HCT116 (cell line): Measurements from ENCODE around the gene RGCC. TPM values are rescaled to one million over a fixed set of nuclear protein-coding genes. Genes with fewer than 3 reads are reported as not detected.

Source experiments
- ATAC-seq: fragments of 200-7000 bp; cut with Tn5 transposase; 2 replicates; pipeline ENCODE4 v1.9.1; 2020; ENCODE audit warnings: mild to moderate bottlenecking, moderate library complexity
- BruUV-seq: library from RNA; stranded (reverse); fragments of 400-500 nt; replicated peaks from 2 replicates; lab custom pipeline; 2021; lab: Mats Ljungman, UMichigan
- CTCF ChIA-PET: fragments of 300-600 bp; sonication (Branson Sonifier 250); formaldehyde crosslinking; loops from one replicate; lab custom pipeline; 2021; ENCODE audit warnings: antibody characterized with exemption; lab: Charles Lee
- POLR2A ChIA-PET: fragments of 300-600, 350-600 bp; sonication (Branson Sonifier 250); formaldehyde crosslinking; loops from one replicate; lab custom pipeline; 2021; ENCODE audit warnings: antibody characterized with exemption; lab: Charles Lee
- RAD21 ChIA-PET, 2 experiments: fragments of 300-600 bp; sonication (Branson Sonifier 250); formaldehyde crosslinking; loops; one replicate each; lab custom pipeline; 2023; ENCODE audit warnings: low total read pairs in 2 of 2; ENCODE audit not compliant: uncharacterized antibody in 2 of 2, unreplicated experiment in 2 of 2, low non-redundant PET in 1 of 2; lab: Charles Lee
- DNase-seq: peaks from one replicate; pipeline ENCODE4 v3.0.0-alpha.2; 2010; ENCODE audit warnings: low read depth, low spot score
- H2AFZ ChIP-seq: fragments of 200-600 bp; shearing (Covaris generic), sonication (generic); 2 replicates; pipeline ENCODE4 v1.6.1; 2017; ENCODE audit warnings: low read depth, mixed run types, mixed read lengths, antibody characterized with exemption, low read length; ENCODE audit not compliant: poor library complexity, severe bottlenecking
- H3K27ac ChIP-seq: 2 replicates; pipeline ENCODE4 v1.5.1; 2012; ENCODE audit warnings: low read depth, low read length
- H3K27me3 ChIP-seq: fragments of 200-600 bp; sonication (generic); 2 replicates; pipeline ENCODE4 v1.6.1; 2016; ENCODE audit warnings: mixed run types, low read length, mixed read lengths; ENCODE audit not compliant: insufficient read depth
- H3K36me3 ChIP-seq, 2 experiments: fragments of 200-500 bp in 1 of 2; fragments of 200-600 bp in 1 of 2; sonication (Bioruptor generic) in 1 of 2; sonication (generic) in 1 of 2; 2 replicates each; pipeline versions ENCODE4 v1.5.1 to v1.6.1; 2014 to 2016; ENCODE audit warnings: low read length in 2 of 2, inconsistent platforms in 1 of 2, mixed read lengths in 1 of 2, mixed run types in 1 of 2; ENCODE audit not compliant: insufficient read depth in 2 of 2, control insufficient read depth in 1 of 2
- H3K4me1 ChIP-seq, 2 experiments: fragments of 200-600 bp in 1 of 2; sonication (generic) in 1 of 2; 2 replicates each; pipeline versions ENCODE4 v1.5.1 to v1.6.1; 2012 to 2017; ENCODE audit warnings: low read length in 2 of 2, inconsistent platforms in 1 of 2, mild to moderate bottlenecking in 1 of 2, mixed read lengths in 1 of 2, mixed run types in 1 of 2, moderate library complexity in 1 of 2; ENCODE audit not compliant: insufficient read depth in 2 of 2, control insufficient read depth in 1 of 2
- H3K4me2 ChIP-seq: fragments of 200-600 bp; sonication (generic); 2 replicates; pipeline ENCODE4 v1.6.1; 2017; ENCODE audit warnings: mixed run types, low read length, mixed read lengths
- H3K4me3 ChIP-seq, 2 experiments: fragments of 200-600 bp in 1 of 2; sonication (generic) in 1 of 2; replicated peaks in 1 of 2; 2 replicates each; pipeline ENCODE4 v1.5.1; 2011 to 2016; ENCODE audit warnings: low read length in 2 of 2, control low read depth in 1 of 2, low read depth in 1 of 2, mild to moderate bottlenecking in 1 of 2, mixed read lengths in 1 of 2, mixed run types in 1 of 2
- H3K79me2 ChIP-seq: fragments of 200-600 bp; sonication (generic); 2 replicates; pipeline ENCODE4 v1.6.1; 2017; ENCODE audit warnings: mild to moderate bottlenecking, mixed run types, low read length, moderate library complexity, mixed read lengths; ENCODE audit not compliant: insufficient read depth
- H3K9ac ChIP-seq: fragments of 200-600 bp; sonication (generic); 2 replicates; pipeline ENCODE4 v1.6.1; 2016; ENCODE audit warnings: low read length, mixed read lengths
- H3K9me2 ChIP-seq: fragments of 200-600 bp; sonication (generic), shearing (Covaris generic); 2 replicates; pipeline ENCODE4 v1.6.1; 2017; ENCODE audit warnings: mixed run types, mild to moderate bottlenecking, moderate library complexity; ENCODE audit not compliant: insufficient read depth
- H3K9me3 ChIP-seq, 2 experiments: fragments of 200-500 bp in 1 of 2; fragments of 200-600 bp in 1 of 2; sonication (Bioruptor generic) in 1 of 2; sonication (generic) in 1 of 2; 2 replicates each; pipeline ENCODE4 v1.6.1; 2014 to 2017; ENCODE audit warnings: low read length in 2 of 2, mixed read lengths in 2 of 2, inconsistent platforms in 1 of 2, low read depth in 1 of 2, mild to moderate bottlenecking in 1 of 2, mixed run types in 1 of 2, moderate library complexity in 1 of 2; ENCODE audit not compliant: control insufficient read depth in 1 of 2, insufficient read depth in 1 of 2
- H4K20me1 ChIP-seq: fragments of 200-600 bp; sonication (generic), shearing (Covaris generic); 2 replicates; pipeline ENCODE4 v1.6.1; 2017; ENCODE audit warnings: mixed run types, mild to moderate bottlenecking, moderate library complexity; ENCODE audit not compliant: insufficient read depth
- CBX3 ChIP-seq: IDR thresholded peaks from 2 replicates; pipeline ENCODE4 v1.6.1; 2012; ENCODE audit warnings: low read depth
- CEBPB ChIP-seq: IDR thresholded peaks from 2 replicates; pipeline ENCODE4 v1.6.1; 2012; ENCODE audit warnings: low read depth
- EGR1 ChIP-seq: IDR thresholded peaks from 2 replicates; pipeline ENCODE4 v1.6.1; 2012; ENCODE audit warnings: low read depth
- EZH2phosphoT487 ChIP-seq: fragments of 200-600 bp; IDR thresholded peaks from 2 replicates; pipeline ENCODE4 v1.6.1; 2018; ENCODE audit warnings: antibody characterized with exemption, borderline replicate concordance
- JUND ChIP-seq: IDR thresholded peaks from 2 replicates; pipeline ENCODE4 v1.6.1; 2012
- POLR2A ChIP-seq: IDR thresholded peaks from 2 replicates; pipeline ENCODE4 v1.7.0; 2011; ENCODE audit warnings: borderline replicate concordance; ENCODE audit not compliant: insufficient read depth, insufficient read length; ENCODE audit errors: extremely low read depth
- SRF ChIP-seq: IDR thresholded peaks from 2 replicates; pipeline ENCODE4 v1.6.1; 2012; ENCODE audit warnings: low read depth
- YY1 ChIP-seq: IDR thresholded peaks from 2 replicates; pipeline ENCODE4 v1.6.1; 2011; ENCODE audit warnings: low read length, low read depth, moderate library complexity, mild to moderate bottlenecking; ENCODE audit not compliant: insufficient replicate concordance; ENCODE audit errors: extremely low read depth
- intact Hi-C: fragments of 100-400 bp; cut with micrococcal nuclease; formaldehyde crosslinking; loops from 2 replicates; pipeline ENCODE4 v1.10.0; 2022
- total RNA-seq: library from RNA; stranded (reverse); gene quantifications from one replicate; pipeline ENCODE4 v1.2.1, GENCODE V29; 2021; ENCODE audit not compliant: unreplicated experiment
- TF ChIP-seq, protein P1 (sequence below), 3 experiments: fragments of 200-600 bp in 1 of 3; sonication (generic) in 1 of 3; IDR thresholded peaks in 2 of 3; conservative IDR thresholded peaks in 1 of 3; 2 replicates each; pipeline ENCODE4 v1.5.1; 2012 to 2017; ENCODE audit warnings: low read depth in 2 of 3, low read length in 2 of 3, antibody characterized with exemption in 1 of 3, borderline replicate concordance in 1 of 3, control low read depth in 1 of 3, mild to moderate bottlenecking in 1 of 3, mixed read lengths in 1 of 3, mixed run types in 1 of 3, moderate library complexity in 1 of 3; ENCODE audit not compliant: insufficient read depth in 1 of 3

RGCC gene
- total RNA-seq, 1 experiment from 2014 or later: 3.2 TPM

DNA sequence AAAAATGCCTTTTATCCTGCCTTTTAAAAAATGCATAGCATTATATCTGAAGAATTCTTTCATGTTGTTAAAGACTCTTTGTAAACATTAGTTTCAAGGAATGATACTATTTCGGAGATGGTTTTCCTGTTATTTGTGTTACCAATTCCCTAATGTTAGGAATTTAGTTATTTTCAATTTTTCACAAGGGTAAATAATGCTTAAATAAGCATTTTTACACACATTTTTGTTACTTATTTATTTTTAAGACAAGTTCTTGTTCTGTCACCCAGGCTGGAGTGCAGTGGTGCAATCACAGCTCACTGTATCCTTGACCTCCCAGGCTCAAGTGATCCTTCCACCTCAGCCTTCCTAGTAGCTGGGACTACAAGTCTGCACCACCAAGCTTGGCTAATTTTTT, 49.0 kb downstream of the RGCC start:
- intact Hi-C loops: no loop called here
- ChIA-PET CTCF (no interaction called here), RAD21 (no interaction called here), POLR2A (no interaction called here)
- no peak overlapping the region for H3K4me2 ChIP-seq
- no peaks in the 10 kb centered on the region for H3K4me1 ChIP-seq
- H3K9me3 ChIP-seq: no peaks in the 10 kb centered on the region
- no peaks in the 10 kb centered on the region for H3K36me3 ChIP-seq
- BruUV-seq: no TSS peak
- no peak for ATAC-seq
- no peaks in the 10 kb centered on the region for H3K27me3 ChIP-seq
- no peak overlapping the region for H2AFZ ChIP-seq
- no peak overlapping the region for H3K4me3 ChIP-seq
- no peak overlapping the region for H3K9ac ChIP-seq
- H3K9me2 ChIP-seq: no peaks in the 10 kb centered on the region
- no peak for DNase-seq
- no peaks in the 10 kb centered on the region for H3K79me2 ChIP-seq
- no peaks in the 10 kb centered on the region for H4K20me1 ChIP-seq
- H3K27ac ChIP-seq: no peak overlapping the region
- TF ChIP-seq, protein P1, sequence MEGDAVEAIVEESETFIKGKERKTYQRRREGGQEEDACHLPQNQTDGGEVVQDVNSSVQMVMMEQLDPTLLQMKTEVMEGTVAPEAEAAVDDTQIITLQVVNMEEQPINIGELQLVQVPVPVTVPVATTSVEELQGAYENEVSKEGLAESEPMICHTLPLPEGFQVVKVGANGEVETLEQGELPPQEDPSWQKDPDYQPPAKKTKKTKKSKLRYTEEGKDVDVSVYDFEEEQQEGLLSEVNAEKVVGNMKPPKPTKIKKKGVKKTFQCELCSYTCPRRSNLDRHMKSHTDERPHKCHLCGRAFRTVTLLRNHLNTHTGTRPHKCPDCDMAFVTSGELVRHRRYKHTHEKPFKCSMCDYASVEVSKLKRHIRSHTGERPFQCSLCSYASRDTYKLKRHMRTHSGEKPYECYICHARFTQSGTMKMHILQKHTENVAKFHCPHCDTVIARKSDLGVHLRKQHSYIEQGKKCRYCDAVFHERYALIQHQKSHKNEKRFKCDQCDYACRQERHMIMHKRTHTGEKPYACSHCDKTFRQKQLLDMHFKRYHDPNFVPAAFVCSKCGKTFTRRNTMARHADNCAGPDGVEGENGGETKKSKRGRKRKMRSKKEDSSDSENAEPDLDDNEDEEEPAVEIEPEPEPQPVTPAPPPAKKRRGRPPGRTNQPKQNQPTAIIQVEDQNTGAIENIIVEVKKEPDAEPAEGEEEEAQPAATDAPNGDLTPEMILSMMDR (IDR thresholded peaks at IDR 0.05 in 2 of 3, conservative IDR thresholded peaks at IDR 0.05 in 1 of 3; ENCODE audit: borderline replicate concordance in 1 of 3, insufficient read depth in 1 of 3, low read depth in 2 of 3, low read length in 2 of 3): no peak
- TF ChIP-seq CEBPB (no peak), CBX3 (no peak), EGR1 (no peak), POLR2A (no peak), JUND (no peak)

DNA sequence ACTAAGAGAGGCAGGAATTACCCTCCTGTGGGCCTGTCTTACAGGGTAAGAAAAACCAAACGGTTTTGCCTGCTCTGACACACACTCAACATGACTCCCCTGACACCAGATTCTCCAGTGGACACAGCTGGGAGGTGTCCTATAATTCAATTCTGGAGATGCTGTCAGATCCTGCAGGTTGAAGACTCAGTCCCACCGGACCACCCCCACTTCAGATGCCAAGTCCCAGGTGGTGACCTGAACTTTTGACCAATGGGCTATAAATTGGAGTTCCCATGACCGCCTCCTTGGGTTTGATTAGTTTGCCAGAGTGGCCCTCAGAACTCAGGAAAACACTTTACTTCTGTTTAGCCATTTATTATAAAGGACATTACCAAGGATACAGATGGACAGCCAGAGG, 52.6 kb downstream of the RGCC start:
- Histone ChIP-seq H3K9me3 (no peaks in the 10 kb centered on the region), H3K36me3 (no peaks in the 10 kb centered on the region), H3K9ac (no peak overlapping the region), H3K27ac (no peak overlapping the region), H3K4me1 (no peaks in the 10 kb centered on the region), H3K79me2 (no peaks in the 10 kb centered on the region), H3K4me3 (no peak overlapping the region), H2AFZ (no peak overlapping the region), H3K27me3 (no peaks in the 10 kb centered on the region), H3K4me2 (no peak overlapping the region), H3K9me2 (no peaks in the 10 kb centered on the region), H4K20me1 (no peaks in the 10 kb centered on the region)
- POLR2A ChIA-PET: no interaction called here
- no peak for DNase-seq
- RAD21 ChIA-PET: no interaction called here
- CTCF ChIA-PET: no interaction called here
- intact Hi-C loops: no loop called here
- BruUV-seq: no TSS peak
- no peak for ATAC-seq
- no peak for TF ChIP-seq EZH2phosphoT487
- TF ChIP-seq SRF: no peak
- TF ChIP-seq YY1: no peak
